Upper lobe of right lung (tissue), 1 donor: Measurements from ENCODE around the gene GTF3C2. TPM values are rescaled to one million over a fixed set of nuclear protein-coding genes. Genes with fewer than 3 reads are reported as not detected.

Source experiments
- ATAC-seq: fragments of 200-7000 bp; cut with Tn5 transposase; one replicate; pipeline ENCODE4 v1.9.1; 2020; ENCODE audit warnings: mild to moderate bottlenecking, moderate library complexity
- DNase-seq: peaks from one replicate; pipeline ENCODE4 v3.0.0-alpha.2; 2020
- H3K27ac ChIP-seq: fragments of 200-600 bp; one replicate; pipeline ENCODE4 v1.8.0; 2022
- H3K27me3 ChIP-seq: fragments of 200-600 bp; one replicate; pipeline ENCODE4 v1.8.0; 2022; ENCODE audit warnings: mild to moderate bottlenecking
- H3K36me3 ChIP-seq: fragments of 200-600 bp; one replicate; pipeline ENCODE4 v1.8.0; 2022
- H3K4me1 ChIP-seq: fragments of 200-600 bp; one replicate; pipeline ENCODE4 v1.8.0; 2022
- H3K4me3 ChIP-seq: fragments of 200-600 bp; one replicate; pipeline ENCODE4 v1.8.0; 2022; ENCODE audit warnings: mild to moderate bottlenecking
- H3K9me3 ChIP-seq: fragments of 200-600 bp; one replicate; pipeline ENCODE4 v1.8.0; 2022
- intact Hi-C: fragments of 100-400 bp; cut with DNase I; formaldehyde crosslinking; loops from one replicate; pipeline ENCODE4 v1.11.0; 2022
- total RNA-seq: library from RNA; stranded (reverse); fragmentation: NEBNext Ultra II Directional; extraction: Animal tissue kit (Norgen Biotek cat#: 25700); gene quantifications from one replicate; pipeline ENCODE4 v1.2.1, GENCODE V29; 2021
- TF ChIP-seq, protein P1 (sequence below): fragments of 200-600 bp; IDR thresholded peaks from one replicate; pipeline ENCODE4 v1.8.0; 2022; ENCODE audit warnings: antibody characterized with exemption
- donor health status: DM: no; HTN: yes; CAD: no; lungs with severe emphysema.

GTF3C2 gene
- total RNA-seq, 1 donor from 2014 or later: 54.4 TPM

DNA sequence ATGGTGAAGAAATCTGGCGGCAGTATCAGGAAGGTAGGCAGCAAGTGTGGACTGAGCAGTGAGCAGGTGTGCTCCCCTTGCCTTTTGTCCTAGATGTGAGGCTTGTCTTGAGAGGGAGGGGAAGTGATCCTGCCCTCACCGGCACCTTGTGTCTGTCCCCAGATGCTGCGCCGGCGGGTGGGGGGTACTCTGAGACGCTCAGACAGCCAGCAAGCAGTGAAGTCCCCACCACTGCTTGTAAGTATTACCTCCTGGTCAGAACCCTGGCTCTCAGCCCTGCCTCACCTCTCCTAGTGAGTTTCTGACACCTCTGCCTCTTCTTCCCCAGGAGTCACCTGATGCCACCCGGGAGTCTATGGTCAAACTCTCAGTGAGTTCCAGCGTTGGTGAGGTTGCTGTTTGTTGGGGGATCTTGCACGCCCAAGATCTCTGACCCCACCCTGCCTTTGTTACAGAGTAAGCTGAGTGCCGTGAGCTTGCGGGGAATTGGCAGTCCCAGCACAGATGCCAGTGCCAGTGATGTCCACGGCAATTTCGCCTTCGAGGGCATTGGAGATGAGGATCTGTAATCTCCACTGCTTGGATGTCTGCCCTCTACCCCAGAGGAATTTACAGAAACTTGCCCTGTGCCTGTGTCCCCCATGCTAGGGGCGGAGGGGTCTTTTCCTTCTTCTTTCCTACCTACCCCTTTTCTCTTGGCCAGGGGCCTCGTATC, 19.7 kb upstream of the GTF3C2 start:
- intact Hi-C loops: no loop called here
- Histone ChIP-seq H3K4me1 (peaks cover 31% of the 10 kb centered on the region), H3K27me3 (no peaks in the 10 kb centered on the region), H3K4me3 (no peak overlapping the region), H3K36me3 (peaks cover 63% of the 10 kb centered on the region), H3K27ac (no peak overlapping the region), H3K9me3 (no peaks in the 10 kb centered on the region)
- DNase-seq (no peak), ATAC-seq (no peak)
- TF ChIP-seq, protein P1, sequence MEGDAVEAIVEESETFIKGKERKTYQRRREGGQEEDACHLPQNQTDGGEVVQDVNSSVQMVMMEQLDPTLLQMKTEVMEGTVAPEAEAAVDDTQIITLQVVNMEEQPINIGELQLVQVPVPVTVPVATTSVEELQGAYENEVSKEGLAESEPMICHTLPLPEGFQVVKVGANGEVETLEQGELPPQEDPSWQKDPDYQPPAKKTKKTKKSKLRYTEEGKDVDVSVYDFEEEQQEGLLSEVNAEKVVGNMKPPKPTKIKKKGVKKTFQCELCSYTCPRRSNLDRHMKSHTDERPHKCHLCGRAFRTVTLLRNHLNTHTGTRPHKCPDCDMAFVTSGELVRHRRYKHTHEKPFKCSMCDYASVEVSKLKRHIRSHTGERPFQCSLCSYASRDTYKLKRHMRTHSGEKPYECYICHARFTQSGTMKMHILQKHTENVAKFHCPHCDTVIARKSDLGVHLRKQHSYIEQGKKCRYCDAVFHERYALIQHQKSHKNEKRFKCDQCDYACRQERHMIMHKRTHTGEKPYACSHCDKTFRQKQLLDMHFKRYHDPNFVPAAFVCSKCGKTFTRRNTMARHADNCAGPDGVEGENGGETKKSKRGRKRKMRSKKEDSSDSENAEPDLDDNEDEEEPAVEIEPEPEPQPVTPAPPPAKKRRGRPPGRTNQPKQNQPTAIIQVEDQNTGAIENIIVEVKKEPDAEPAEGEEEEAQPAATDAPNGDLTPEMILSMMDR: no peak

DNA sequence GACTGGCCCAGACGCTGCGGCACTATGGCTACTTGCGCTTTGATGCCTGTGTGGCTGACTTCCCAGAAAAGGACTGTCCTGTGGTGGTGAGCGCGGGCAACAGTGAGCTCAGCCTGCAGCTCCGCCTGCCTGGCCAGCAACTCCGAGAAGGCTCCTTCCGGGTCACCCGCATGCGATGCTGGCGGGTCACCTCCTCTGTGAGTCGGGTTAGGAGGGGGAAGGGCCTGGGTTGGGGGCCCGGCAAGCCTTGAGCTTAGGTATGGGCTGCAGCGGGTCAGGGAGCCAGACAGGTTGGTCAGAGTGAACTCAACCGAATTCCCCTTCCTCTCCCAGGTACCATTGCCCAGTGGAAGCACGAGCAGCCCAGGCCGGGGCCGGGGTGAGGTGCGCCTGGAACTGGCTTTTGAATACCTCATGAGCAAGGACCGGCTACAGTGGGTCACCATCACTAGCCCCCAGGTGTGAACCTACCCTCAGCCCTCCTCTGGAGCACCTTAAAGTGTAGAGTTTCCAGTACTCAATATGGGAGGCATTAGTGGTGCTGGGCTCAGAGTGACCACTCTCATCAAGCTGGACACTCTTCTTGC, 19.0 kb upstream of the GTF3C2 start:
- Histone ChIP-seq H3K4me1 (peaks cover 27% of the 10 kb centered on the region), H3K9me3 (no peaks in the 10 kb centered on the region), H3K27ac (no peak overlapping the region), H3K27me3 (no peaks in the 10 kb centered on the region), H3K36me3 (peaks cover 63% of the 10 kb centered on the region), H3K4me3 (no peak overlapping the region)
- DNase-seq (no peak), ATAC-seq (no peak)
- intact Hi-C loops: no loop called here
- TF ChIP-seq, protein P1: no peak

DNA sequence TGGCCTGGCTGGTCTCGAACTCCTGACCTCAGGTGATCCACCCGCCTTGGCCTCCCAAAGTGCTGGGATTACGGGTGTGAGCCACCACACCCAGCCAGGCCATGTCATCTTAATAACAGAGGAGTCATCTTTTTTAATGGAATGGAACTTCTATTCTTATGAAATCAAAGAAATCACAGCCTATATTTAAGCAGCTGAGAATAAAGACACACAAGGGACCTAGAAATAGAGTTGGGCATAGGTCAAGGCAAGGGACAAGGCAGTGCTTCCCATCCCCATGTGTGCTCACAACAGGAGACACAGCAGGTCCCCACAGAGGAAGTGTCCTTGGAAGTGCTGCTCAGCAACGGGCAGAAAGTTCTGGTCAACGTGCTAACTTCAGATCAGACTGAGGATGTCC, 17.0 kb upstream of the GTF3C2 start:
- no peak for ATAC-seq
- H3K4me1 ChIP-seq: peaks cover 28% of the 10 kb centered on the region
- TF ChIP-seq, protein P1: no peak

DNA sequence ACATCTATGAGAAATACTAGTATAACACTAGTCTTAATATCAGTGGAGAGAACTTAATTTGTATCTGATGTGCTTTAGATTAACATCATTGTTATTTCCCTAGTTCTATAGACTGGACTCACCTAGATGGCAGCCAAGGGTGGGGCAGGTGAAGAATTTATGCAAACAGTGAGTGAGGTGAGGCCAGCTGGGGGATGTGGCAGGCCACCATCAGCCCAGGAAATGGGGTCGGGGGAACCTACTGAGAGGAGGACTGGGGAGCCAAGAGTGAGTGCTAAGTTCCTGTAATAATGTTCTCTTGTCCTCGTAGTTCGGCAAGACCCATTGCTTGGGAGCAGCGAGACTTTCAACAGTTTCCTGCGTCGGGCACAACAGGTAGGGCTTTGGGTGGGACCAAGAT, 16.4 kb upstream of the GTF3C2 start:
- no peak for ATAC-seq
- peak overlapping the region; percentile 94 for H3K27ac ChIP-seq
- TF ChIP-seq, protein P1: no peak
- no peak overlapping the region for H3K4me3 ChIP-seq
- no peaks in the 10 kb centered on the region for H3K27me3 ChIP-seq
- intact Hi-C loops: no loop called here
- DNase-seq: no peak
- peaks cover 67% of the 10 kb centered on the region for H3K36me3 ChIP-seq
- H3K4me1 ChIP-seq: peaks cover 29% of the 10 kb centered on the region
- H3K9me3 ChIP-seq: no peaks in the 10 kb centered on the region

More for the DNA sequence above, 17.0 kb upstream of the GTF3C2 start:
- Histone ChIP-seq H3K9me3 (no peaks in the 10 kb centered on the region), H3K27ac (no peak overlapping the region), H3K4me3 (no peak overlapping the region), H3K27me3 (no peaks in the 10 kb centered on the region), H3K36me3 (peaks cover 67% of the 10 kb centered on the region)
- intact Hi-C loops: no loop called here
- no peak for DNase-seq

DNA sequence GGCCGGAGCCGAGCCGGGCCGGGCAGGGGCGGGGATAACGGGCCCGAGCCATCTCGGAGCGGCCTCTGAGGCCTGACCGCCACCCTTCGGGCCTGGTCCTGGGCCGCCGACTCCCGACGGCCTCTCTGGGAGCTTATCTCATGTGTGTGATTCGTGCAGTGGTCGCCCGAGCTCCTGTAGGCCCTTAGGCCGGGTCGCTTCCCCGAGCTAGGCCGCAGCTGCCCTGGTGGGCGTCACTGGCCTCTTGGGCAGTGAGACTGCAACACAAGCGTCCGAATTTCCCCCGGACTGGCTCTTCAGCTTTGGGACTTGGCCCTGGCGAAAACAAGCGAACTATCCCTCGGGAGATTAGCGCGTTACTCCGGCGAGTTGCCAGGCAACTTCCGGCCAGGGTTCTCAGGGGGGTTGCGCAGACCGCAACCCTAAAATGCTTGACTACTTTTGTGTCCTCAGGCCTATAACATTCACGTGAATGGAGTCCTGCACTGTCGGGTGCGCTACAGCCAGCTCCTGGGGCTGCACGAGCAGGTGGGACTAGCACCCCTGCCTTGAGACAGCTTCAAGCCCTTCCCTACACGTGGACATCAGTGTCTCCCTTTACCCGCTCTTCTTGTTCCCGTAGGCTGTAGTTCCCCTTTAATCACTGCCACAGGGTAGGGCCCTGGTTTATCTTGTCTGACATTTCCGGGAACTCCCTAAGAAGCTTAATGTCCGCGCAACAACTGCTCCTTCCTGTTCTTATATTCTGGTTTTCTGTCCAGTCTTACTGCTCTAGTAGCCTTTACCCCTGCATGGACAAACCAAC, 14.5 kb upstream of the GTF3C2 start:
- DNase-seq: no peak
- TF ChIP-seq, protein P1: no peak
- Histone ChIP-seq H3K27ac (peak overlapping the region; percentile 94), H3K36me3 (peaks cover 67% of the 10 kb centered on the region), H3K9me3 (no peaks in the 10 kb centered on the region), H3K27me3 (no peaks in the 10 kb centered on the region), H3K4me1 (peaks cover 29% of the 10 kb centered on the region), H3K4me3 (peak overlapping the region; percentile 99)
- intact Hi-C loops: no loop called here
- ATAC-seq: peak; percentile 51
